ENCODE measurements around the gene UCK2. TPM values are rescaled to one million over a fixed set of nuclear protein-coding genes. Genes with fewer than 3 reads are reported as not detected.

The UCK2 gene
- total and polyA plus RNA-seq, 2 of the 8 experiments (the other 6 are each of a cell fraction or from before 2014, with no cell fraction given): 103 to 109 TPM

GRCh38 chr1:165824269-165824643, 3.2 kb upstream of the UCK2 start:
- Histone ChIP-seq H3K27me3 (replicated peaks in 1 of 4; ENCODE audit: control insufficient read depth in 3 of 4, extremely low read depth in 1 of 4, insufficient read depth in 3 of 4, low read length in 3 of 4) (no peaks in the 10 kb centered on the region), H4K5ac (ENCODE audit: insufficient read length, low read depth, low read length) (no peak overlapping the region), H3K56ac (replicated peaks; ENCODE audit: insufficient read length, low read depth, low read length) (no peak overlapping the region), H3K36me3 (ENCODE audit: control insufficient read depth in 2 of 4, insufficient read depth in 4 of 4, low read length in 3 of 4) (no peaks in the 10 kb centered on the region), H4K20me1 (replicated peaks in 1 of 2; ENCODE audit: control insufficient read depth in 1 of 2, insufficient read depth in 2 of 2, low read length in 2 of 2) (no peaks in the 10 kb centered on the region), H3K9me3 (ENCODE audit: insufficient read depth in 2 of 2, low read depth in 1 of 2, low read length in 1 of 2) (no peaks in the 10 kb centered on the region), H2BK20ac (ENCODE audit: low read length) (no peak overlapping the region), H3K14ac (ENCODE audit: insufficient read length) (no peak overlapping the region), H3K4me2 (ENCODE audit: insufficient read depth in 1 of 2, low read depth in 2 of 2, low read length in 2 of 2) (no peak overlapping the region), H3K79me2 (ENCODE audit: control insufficient read depth in 1 of 2, insufficient read depth in 2 of 2, low read length in 2 of 2) (peaks cover 1 to 13% of the 10 kb centered on the region in 2 experiments), H3K4me3 (ENCODE audit: extremely low read depth in 1 of 4, insufficient read depth in 2 of 4, low read depth in 3 of 4, low read length in 4 of 4) (no peak overlapping the region), H4K8ac (ENCODE audit: extremely low read depth, insufficient read depth, low read length) (no peak overlapping the region), H3K79me1 (ENCODE audit: low read depth, low read length) (no peaks in the 10 kb centered on the region), H2AK5ac (ENCODE audit: low read depth, low read length) (no peak overlapping the region), H3K23ac (ENCODE audit: insufficient read length) (no peak overlapping the region), H2AFZ (ENCODE audit: low read length) (no peak overlapping the region), H4K91ac (replicated peaks; ENCODE audit: insufficient read length, low read length) (no peak overlapping the region), H3K9ac (replicated peaks in 1 of 4; ENCODE audit: extremely low read depth in 1 of 4, low read depth in 3 of 4, low read length in 3 of 4) (no peak overlapping the region), H3K18ac (ENCODE audit: extremely low read depth, low read length) (no peak overlapping the region), H3K4ac (replicated peaks; ENCODE audit: insufficient read length, low read depth, low read length) (no peak overlapping the region), H2BK120ac (replicated peaks; ENCODE audit: low read depth, low read length) (no peak overlapping the region), H3K27ac (ENCODE audit: low read depth, low read length) (no peak overlapping the region), H2BK15ac (ENCODE audit: low read length) (no peak overlapping the region), H2BK5ac (ENCODE audit: low read depth, low read length) (no peak overlapping the region), H3K23me2 (ENCODE audit: low read depth, low read length) (peaks cover under 1% of the 10 kb centered on the region; the same call in 1 of the 2 replicates), H3K4me1 (replicated peaks in 1 of 4; ENCODE audit: control insufficient read depth in 3 of 4, insufficient read depth in 4 of 4, low read length in 3 of 4) (peaks cover 0 to 6% (median 3%) of the 10 kb centered on the region in 4 experiments; a peak in 3 of 7 replicates), H2BK12ac (ENCODE audit: low read depth, low read length) (no peak overlapping the region)
- CTCF ChIA-PET (ENCODE audit: partially characterized antibody): interaction anchor here (1.0 to 1.8 kb wide), 4 partner anchors 25 to 80 kb away, joined by 3 to 4 read pairs (median 3); partner anchors contain the start of gene TMCO1
- FAIRE-seq (no peak), DNase-seq (ENCODE audit: low read depth in 1 of 2, low spot score in 2 of 2) (no peak)
- WGBS, 2 experiments (ENCODE audit: extremely low coverage in 1 of 2, insufficient coverage in 1 of 2, insufficient read length in 1 of 2, insufficient replicate concordance in 2 of 2, low coverage in 1 of 2, low lambda C conversion rate in 2 of 2, missing lambda C conversion rate in 1 of 2): 91% methylated on average over 1 of the region's 1 CpG; no CpG with 5 or more reads in 1 of the 2 experiments
- POLR2A ChIA-PET (ENCODE audit: partially characterized antibody): interaction anchor here (1.1 kb wide), 1 partner anchor 55 kb away, joined by 3 read pairs; no protein-coding TSS in a partner anchor
- TF ChIP-seq CBX5 (IDR thresholded peaks at IDR 0.05; ENCODE audit: low read depth, low read length) (no peak), FOSL1 (IDR thresholded peaks at IDR 0.05; ENCODE audit: insufficient read depth, low read depth, low read length) (no peak), USF2 (IDR thresholded peaks at IDR 0.05; ENCODE audit: low read length) (no peak), EP300 (IDR thresholded peaks at IDR 0.05; ENCODE audit: borderline replicate concordance in 1 of 2, low read depth in 2 of 2, low read length in 2 of 2) (no peak), BACH1 (IDR thresholded peaks at IDR 0.05; ENCODE audit: low read length) (no peak), BRCA1 (IDR thresholded peaks at IDR 0.05; ENCODE audit: low read depth, low read length) (no peak), CHD1 (IDR thresholded peaks at IDR 0.05; ENCODE audit: low read depth, low read length) (no peak), RNF2 (IDR thresholded peaks at IDR 0.05; ENCODE audit: borderline replicate concordance, low read depth, low read length, missing control alignments, poor library complexity, severe bottlenecking) (no peak), GTF2F1 (IDR thresholded peaks at IDR 0.05; ENCODE audit: borderline replicate concordance, low read depth, low read length) (no peak), HDAC2 (IDR thresholded peaks at IDR 0.05; ENCODE audit: borderline replicate concordance in 1 of 2, low read depth in 2 of 2, low read length in 2 of 2) (no peak), KDM5A (IDR thresholded peaks at IDR 0.05; ENCODE audit: low read length) (no peak), TAF1 (IDR thresholded peaks at IDR 0.05; ENCODE audit: low read depth, low read length) (no peak)

All from H1 (cell line).